Measurements from ENCODE around the gene SDK2.

Gene SDK2

DNA sequence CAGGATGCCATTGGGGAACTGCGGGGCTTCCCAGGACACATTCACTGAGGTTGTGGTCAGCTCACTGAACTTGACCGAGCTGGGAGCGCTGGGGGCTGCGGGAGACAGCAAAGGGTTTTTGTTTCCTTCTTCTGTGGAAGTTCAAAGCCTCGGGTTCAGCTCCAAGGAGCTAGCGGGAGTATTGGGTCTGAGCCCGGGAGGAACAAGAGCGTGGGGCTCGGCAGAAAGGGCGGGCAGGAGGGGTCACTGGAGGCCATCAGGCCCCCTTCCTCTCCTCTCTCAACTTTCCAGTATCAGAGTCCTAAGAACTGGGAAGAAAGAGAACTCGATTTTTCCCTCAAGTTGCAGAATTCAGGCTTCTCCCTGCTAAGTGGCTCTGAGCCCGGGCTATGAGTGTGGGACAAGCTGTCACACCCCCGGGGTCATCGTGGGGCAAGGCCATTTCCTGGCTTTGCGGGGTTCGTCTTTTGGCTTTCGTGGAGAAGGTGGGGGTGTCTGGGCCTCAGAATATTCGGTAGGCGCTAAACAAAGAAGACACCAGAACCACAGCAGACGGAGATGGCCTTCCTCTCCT, 278.9 kb downstream of the SDK2 start:
- no CpG with 5 or more reads among the region's 20 CpGs for WGBS, 2 donors (ENCODE audit: extremely low coverage in 2 of 2, insufficient read length in 2 of 2, insufficient replicate concordance in 1 of 2)
- Histone ChIP-seq H3K14ac (ENCODE audit: low read length) (no peak overlapping the region), H3K4me3 (ENCODE audit: low read length in 2 of 2) (no peak overlapping the region), H3K4ac (ENCODE audit: low read length) (no peak overlapping the region), H4K91ac (ENCODE audit: low read depth, low read length, poor library complexity) (no peak overlapping the region), H3K23ac (ENCODE audit: low read depth, low read length, poor library complexity) (no peak overlapping the region), H3K4me2 (ENCODE audit: insufficient read depth, low read length, poor library complexity, severe bottlenecking) (no peak overlapping the region), H3K9ac (ENCODE audit: low read depth, low read length, poor library complexity) (no peak overlapping the region), H3K18ac (ENCODE audit: low read length) (peak overlapping the region; percentile 18), H3K27me3 (ENCODE audit: control insufficient read depth in 3 of 3, insufficient read depth in 3 of 3, low read depth in 1 of 3, low read length in 3 of 3) (peaks cover 0 to 1% (median 0%) of the 10 kb centered on the region in 3 experiments), H2AFZ (ENCODE audit: low read length) (no peak overlapping the region), H3K27ac (replicated peaks; ENCODE audit: low read length) (no peak overlapping the region), H3K79me1 (ENCODE audit: low read depth, low read length) (no peaks in the 10 kb centered on the region), H2AK5ac (ENCODE audit: low read depth, low read length) (peak overlapping the region; percentile 64), H3K4me1 (ENCODE audit: control insufficient read depth in 2 of 2, insufficient read depth in 1 of 2, low read depth in 1 of 2, low read length in 2 of 2) (peaks cover 22 to 33% of the 10 kb centered on the region in 2 donors), H2BK120ac (ENCODE audit: low read depth, low read length) (no peak overlapping the region), H2BK5ac (ENCODE audit: low read length) (peak overlapping the region; percentile 67), H2BK15ac (ENCODE audit: low read length) (no peak overlapping the region), H3K36me3 (replicated peaks in 1 of 2; ENCODE audit: control insufficient read depth in 2 of 2, insufficient read depth in 2 of 2, low read length in 2 of 2) (peaks cover 12 to 14% of the 10 kb centered on the region in 2 donors), H2BK12ac (ENCODE audit: low read length) (no peak overlapping the region), H4K8ac (ENCODE audit: low read depth, low read length) (no peak overlapping the region), H3K9me3 (replicated peaks in 1 of 2; ENCODE audit: control insufficient read depth in 2 of 2, insufficient read depth in 1 of 2, low read depth in 1 of 2, low read length in 2 of 2) (no peaks in the 10 kb centered on the region)
- DNase-seq (ENCODE audit: low spot score) = no peak

GRCh38 chr17:73364155-73364522, 280.1 kb downstream of the SDK2 start:
- no peak overlapping the region for H3K4me3 ChIP-seq (ENCODE audit: low read length in 2 of 2)

DNA sequence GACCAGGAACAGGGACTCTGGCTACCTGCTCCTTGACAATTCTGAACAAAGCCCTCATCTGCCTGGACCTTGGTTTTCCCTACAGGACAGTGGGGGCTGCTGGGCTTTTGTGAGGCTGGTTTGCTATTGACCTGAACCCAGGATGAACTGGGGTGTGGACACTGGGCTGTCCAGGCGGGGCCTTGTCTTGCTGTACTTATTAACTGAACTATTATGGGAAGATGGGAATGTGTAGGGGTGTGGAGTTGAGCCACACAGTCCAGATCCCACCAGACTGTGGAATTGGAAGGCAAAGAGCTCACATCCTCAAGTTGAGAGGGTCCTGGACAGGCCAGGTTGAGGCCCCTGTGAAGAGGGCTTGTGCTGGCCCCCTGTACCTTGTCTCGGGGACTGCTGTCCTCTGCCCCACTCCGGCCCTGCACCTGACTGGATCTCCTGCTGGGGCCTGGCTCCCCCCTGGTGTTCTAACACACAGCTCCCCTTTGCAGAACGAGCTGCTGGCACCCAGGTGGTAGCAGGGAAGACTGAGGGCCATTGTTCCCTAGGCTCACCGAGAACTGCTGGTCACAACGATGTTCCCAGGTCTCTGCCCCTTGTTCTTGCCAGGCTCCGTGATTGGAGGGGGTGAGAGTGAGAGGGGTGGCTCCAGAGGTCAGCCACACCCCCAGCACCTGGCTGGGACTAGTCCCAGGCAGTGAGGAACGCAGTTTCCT, 280.6 kb downstream of the SDK2 start:
- peaks cover 22 to 47% of the 10 kb centered on the region in 2 donors for H3K4me1 ChIP-seq (ENCODE audit: control insufficient read depth in 2 of 2, insufficient read depth in 1 of 2, low read depth in 1 of 2, low read length in 2 of 2)
- H4K8ac ChIP-seq (ENCODE audit: low read depth, low read length) = no peak overlapping the region
- WGBS, 2 donors (ENCODE audit: extremely low coverage in 2 of 2, insufficient read length in 2 of 2, insufficient replicate concordance in 1 of 2) = no CpG with 5 or more reads among the region's 8 CpGs
- no peak overlapping the region for H2BK5ac ChIP-seq (ENCODE audit: low read length)
- H3K4me3 ChIP-seq (ENCODE audit: low read length in 2 of 2) = no peak overlapping the region
- no peaks in the 10 kb centered on the region for H3K9me3 ChIP-seq (replicated peaks in 1 of 2; ENCODE audit: control insufficient read depth in 2 of 2, insufficient read depth in 1 of 2, low read depth in 1 of 2, low read length in 2 of 2)
- H3K79me1 ChIP-seq (ENCODE audit: low read depth, low read length) = no peaks in the 10 kb centered on the region
- no peak overlapping the region for H2AFZ ChIP-seq (ENCODE audit: low read length)
- H3K14ac ChIP-seq (ENCODE audit: low read length) = no peak overlapping the region
- no peaks in the 10 kb centered on the region for H3K27me3 ChIP-seq (ENCODE audit: control insufficient read depth in 3 of 3, insufficient read depth in 3 of 3, low read depth in 1 of 3, low read length in 3 of 3)
- no peak overlapping the region for H2BK120ac ChIP-seq (ENCODE audit: low read depth, low read length)
- H3K27ac ChIP-seq (replicated peaks; ENCODE audit: low read length) = no peak overlapping the region
- H3K9ac ChIP-seq (ENCODE audit: low read depth, low read length, poor library complexity) = no peak overlapping the region
- no peak overlapping the region for H2BK15ac ChIP-seq (ENCODE audit: low read length)
- DNase-seq (ENCODE audit: low spot score) = no peak
- H3K23ac ChIP-seq (ENCODE audit: low read depth, low read length, poor library complexity) = no peak overlapping the region
- H3K4me2 ChIP-seq (ENCODE audit: insufficient read depth, low read length, poor library complexity, severe bottlenecking) = no peak overlapping the region
- H4K91ac ChIP-seq (ENCODE audit: low read depth, low read length, poor library complexity) = no peak overlapping the region
- H3K18ac ChIP-seq (ENCODE audit: low read length) = peak overlapping the region; percentile 68
- H2BK12ac ChIP-seq (ENCODE audit: low read length) = peak overlapping the region; percentile 7
- H3K36me3 ChIP-seq (replicated peaks in 1 of 2; ENCODE audit: control insufficient read depth in 2 of 2, insufficient read depth in 2 of 2, low read length in 2 of 2) = peaks cover 9 to 11% of the 10 kb centered on the region in 2 donors
- no peak overlapping the region for H3K4ac ChIP-seq (ENCODE audit: low read length)
- H2AK5ac ChIP-seq (ENCODE audit: low read depth, low read length) = peak overlapping the region; percentile 47

More at GRCh38 chr17:73364155-73364522, 280.1 kb downstream of the SDK2 start:
- Histone ChIP-seq H2AK5ac (ENCODE audit: low read depth, low read length) (no peak overlapping the region), H3K18ac (ENCODE audit: low read length) (no peak overlapping the region), H3K4ac (ENCODE audit: low read length) (no peak overlapping the region), H2BK120ac (ENCODE audit: low read depth, low read length) (no peak overlapping the region), H3K4me2 (ENCODE audit: insufficient read depth, low read length, poor library complexity, severe bottlenecking) (no peak overlapping the region), H3K27me3 (ENCODE audit: control insufficient read depth in 3 of 3, insufficient read depth in 3 of 3, low read depth in 1 of 3, low read length in 3 of 3) (peaks cover 0 to 1% (median 0%) of the 10 kb centered on the region in 3 experiments), H2BK15ac (ENCODE audit: low read length) (no peak overlapping the region), H3K79me1 (ENCODE audit: low read depth, low read length) (no peaks in the 10 kb centered on the region), H3K14ac (ENCODE audit: low read length) (no peak overlapping the region), H3K4me1 (ENCODE audit: control insufficient read depth in 2 of 2, insufficient read depth in 1 of 2, low read depth in 1 of 2, low read length in 2 of 2) (peaks cover 22 to 46% of the 10 kb centered on the region in 2 donors), H3K9ac (ENCODE audit: low read depth, low read length, poor library complexity) (no peak overlapping the region), H4K8ac (ENCODE audit: low read depth, low read length) (no peak overlapping the region), H3K23ac (ENCODE audit: low read depth, low read length, poor library complexity) (no peak overlapping the region), H2BK5ac (ENCODE audit: low read length) (no peak overlapping the region), H2AFZ (ENCODE audit: low read length) (no peak overlapping the region), H2BK12ac (ENCODE audit: low read length) (no peak overlapping the region), H4K91ac (ENCODE audit: low read depth, low read length, poor library complexity) (no peak overlapping the region), H3K36me3 (replicated peaks in 1 of 2; ENCODE audit: control insufficient read depth in 2 of 2, insufficient read depth in 2 of 2, low read length in 2 of 2) (peaks cover 11 to 14% of the 10 kb centered on the region in 2 donors), H3K27ac (replicated peaks; ENCODE audit: low read length) (no peak overlapping the region), H3K9me3 (replicated peaks in 1 of 2; ENCODE audit: control insufficient read depth in 2 of 2, insufficient read depth in 1 of 2, low read depth in 1 of 2, low read length in 2 of 2) (no peaks in the 10 kb centered on the region)
- DNase-seq (ENCODE audit: low spot score) = no peak
- no CpG with 5 or more reads among the region's 4 CpGs for WGBS, 2 donors (ENCODE audit: extremely low coverage in 2 of 2, insufficient read length in 2 of 2, insufficient replicate concordance in 1 of 2)

DNA sequence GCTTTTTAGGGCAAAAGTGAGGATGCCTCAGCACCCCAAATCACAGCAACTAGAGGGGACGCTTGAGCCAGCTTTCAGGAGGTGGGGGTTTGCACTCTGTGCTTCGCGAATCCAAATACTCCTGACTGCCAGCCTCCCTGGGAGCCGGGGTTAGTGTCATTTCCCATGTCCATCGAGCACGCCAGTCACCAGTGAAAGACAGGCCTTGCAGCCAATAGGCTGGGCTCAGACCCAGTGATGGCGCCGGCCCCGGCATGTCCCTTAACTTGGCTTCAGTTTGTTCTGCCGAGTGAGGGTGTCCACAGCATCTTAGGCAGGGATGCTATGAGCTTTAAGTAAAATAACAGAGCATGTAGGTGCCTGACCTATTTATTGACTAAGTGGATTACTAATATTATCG, 281.5 kb downstream of the SDK2 start:
- H2BK12ac ChIP-seq (ENCODE audit: low read length) = no peak overlapping the region
- WGBS, 2 donors (ENCODE audit: extremely low coverage in 2 of 2, insufficient read length in 2 of 2, insufficient replicate concordance in 1 of 2) = no CpG with 5 or more reads among the region's 11 CpGs

More for the DNA sequence above, 281.5 kb downstream of the SDK2 start:
- H4K8ac ChIP-seq (ENCODE audit: low read depth, low read length) = no peak overlapping the region
- no peak overlapping the region for H2BK15ac ChIP-seq (ENCODE audit: low read length)
- H2AK5ac ChIP-seq (ENCODE audit: low read depth, low read length) = peak overlapping the region; percentile 66
- H3K14ac ChIP-seq (ENCODE audit: low read length) = peak overlapping the region; percentile 56
- H3K4me2 ChIP-seq (ENCODE audit: insufficient read depth, low read length, poor library complexity, severe bottlenecking) = no peak overlapping the region
- no peaks in the 10 kb centered on the region for H3K79me1 ChIP-seq (ENCODE audit: low read depth, low read length)
- H3K4me3 ChIP-seq (ENCODE audit: low read length in 2 of 2) = no peak overlapping the region
- peak overlapping the region; percentile 5 for H3K18ac ChIP-seq (ENCODE audit: low read length)
- no peaks in the 10 kb centered on the region for H3K9me3 ChIP-seq (replicated peaks in 1 of 2; ENCODE audit: control insufficient read depth in 2 of 2, insufficient read depth in 1 of 2, low read depth in 1 of 2, low read length in 2 of 2)
- no peak for DNase-seq (ENCODE audit: low spot score)
- no peak overlapping the region for H3K9ac ChIP-seq (ENCODE audit: low read depth, low read length, poor library complexity)
- H3K23ac ChIP-seq (ENCODE audit: low read depth, low read length, poor library complexity) = no peak overlapping the region
- no peak overlapping the region for H4K91ac ChIP-seq (ENCODE audit: low read depth, low read length, poor library complexity)
- H3K4ac ChIP-seq (ENCODE audit: low read length) = no peak overlapping the region
- H3K27me3 ChIP-seq (ENCODE audit: control insufficient read depth in 3 of 3, insufficient read depth in 3 of 3, low read depth in 1 of 3, low read length in 3 of 3) = no peaks in the 10 kb centered on the region
- H2BK120ac ChIP-seq (ENCODE audit: low read depth, low read length) = no peak overlapping the region
- peaks cover 5 to 13% of the 10 kb centered on the region in 2 donors for H3K36me3 ChIP-seq (replicated peaks in 1 of 2; ENCODE audit: control insufficient read depth in 2 of 2, insufficient read depth in 2 of 2, low read length in 2 of 2)
- no peak overlapping the region for H3K27ac ChIP-seq (replicated peaks; ENCODE audit: low read length)
- H2AFZ ChIP-seq (ENCODE audit: low read length) = no peak overlapping the region
- no peak overlapping the region for H2BK5ac ChIP-seq (ENCODE audit: low read length)
- H3K4me1 ChIP-seq (ENCODE audit: control insufficient read depth in 2 of 2, insufficient read depth in 1 of 2, low read depth in 1 of 2, low read length in 2 of 2) = peaks cover 22 to 47% of the 10 kb centered on the region in 2 donors

Data from neuronal stem cell (in vitro differentiated cells).